Retina (tissue), 1 donor: ENCODE data around the gene TMX4.
"Not testable (repeated sequence)": the region's sequence is repeated elsewhere in the genome, so short reads cannot be mapped to it uniquely, and the experiment has no call there.

Experiments
- DNase-seq: peaks from one replicate; pipeline ENCODE4 v3.0.0-alpha.2; 2016

Gene TMX4

GRCh38 chr20:7966176-7966575, 53.4 kb downstream of the TMX4 start:
- no peak for DNase-seq

GRCh38 chr20:7959484-7959883, 60.1 kb downstream of the TMX4 start:
- DNase-seq = no peak

GRCh38 chr20:7956561-7956960, 63.0 kb downstream of the TMX4 start:
- DNase-seq = not testable (repeated sequence)

- no peak for DNase-seq
Observed at GRCh38 chr20:7950387-7950786, 69.2 kb downstream of the TMX4 start.

GRCh38 chr20:7943891-7944290, 75.7 kb downstream of the TMX4 start:
- DNase-seq = no peak

- no peak for DNase-seq
Observed at GRCh38 chr20:7940341-7940740, 79.2 kb downstream of the TMX4 start, which contains the start of gene HAO1. HAO1 (minus strand) TSS chr20:7940458; CDS start chr20:7940422, 36 bp downstream.

- no peak for DNase-seq
Observed at GRCh38 chr20:7939663-7940062, 79.9 kb downstream of the TMX4 start.

GRCh38 chr20:7938058-7938457, 81.5 kb downstream of the TMX4 start:
- DNase-seq = no peak

- no peak for DNase-seq
Observed at GRCh38 chr20:7937328-7937727, 82.2 kb downstream of the TMX4 start.

- no peak for DNase-seq
Observed at GRCh38 chr20:7935027-7935551, 84.5 kb downstream of the TMX4 start.

- no peak for DNase-seq
Observed at GRCh38 chr20:7933346-7933745, 86.2 kb downstream of the TMX4 start.

- DNase-seq = no peak
Observed at GRCh38 chr20:7930343-7930742, 89.2 kb downstream of the TMX4 start.
